NCI-H1694 (cell line): ENCODE measurements around the gene ADGRG3.
A peak's percentile ranks its signal among the peaks of the same experiment; 100 is the strongest.

Experiments used
- DNase-seq: peaks from one replicate; lab custom pipeline; 2025; lab: John Stamatoyannopoulos, UW

Gene ADGRG3

GRCh38 chr16:57630931-57631845 is 36.9 kb upstream of the ADGRG3 start:
- DNase-seq, result peak; percentile 40

GRCh38 chr16:57632568-57632967 is 35.5 kb upstream of the ADGRG3 start:
- DNase-seq, result no peak

GRCh38 chr16:57633383-57634064 is 34.6 kb upstream of the ADGRG3 start:
- DNase-seq, result no peak

GRCh38 chr16:57634171-57634570 is 33.9 kb upstream of the ADGRG3 start:
- no peak for DNase-seq

- no peak for DNase-seq
Observed at GRCh38 chr16:57635266-57636097, 32.6 kb upstream of the ADGRG3 start.

- no peak for DNase-seq
Observed at GRCh38 chr16:57636184-57636583, 31.9 kb upstream of the ADGRG3 start.

GRCh38 chr16:57637020-57637419 is 31.1 kb upstream of the ADGRG3 start:
- DNase-seq, result no peak

- DNase-seq, result peak; percentile 40
Observed at GRCh38 chr16:57637424-57637823, 30.7 kb upstream of the ADGRG3 start.

- DNase-seq, result no peak
Observed at GRCh38 chr16:57637965-57638364, 30.1 kb upstream of the ADGRG3 start.

- no peak for DNase-seq
Observed at GRCh38 chr16:57638381-57638780, 29.7 kb upstream of the ADGRG3 start.

- peak; percentile 66 for DNase-seq
Observed at GRCh38 chr16:57639172-57639887, 28.8 kb upstream of the ADGRG3 start.

- DNase-seq, result no peak
Observed at GRCh38 chr16:57640185-57640584, 27.9 kb upstream of the ADGRG3 start.

- no peak for DNase-seq
Observed at GRCh38 chr16:57640612-57641011, 27.5 kb upstream of the ADGRG3 start.

- no peak for DNase-seq
Observed at GRCh38 chr16:57642160-57643135, 25.7 kb upstream of the ADGRG3 start.

- no peak for DNase-seq
Observed at GRCh38 chr16:57643147-57643874, 24.8 kb upstream of the ADGRG3 start.

GRCh38 chr16:57643910-57644309 is 24.2 kb upstream of the ADGRG3 start:
- DNase-seq, result no peak

- no peak for DNase-seq
Observed at GRCh38 chr16:57644383-57645014, 23.6 kb upstream of the ADGRG3 start.

GRCh38 chr16:57645169-57645568 is 22.9 kb upstream of the ADGRG3 start:
- no peak for DNase-seq

- no peak for DNase-seq
Observed at GRCh38 chr16:57645691-57646387, 22.3 kb upstream of the ADGRG3 start.
